GM19328 (cell line): ENCODE measurements around the gene SCN4B.

Experiments used
- ATAC-seq: cut with Tn5 transposase; IDR thresholded peaks from one replicate; pipeline ENCODE4 v1.9.1; 2021; ENCODE audit warnings: mild to moderate bottlenecking, moderate library complexity; ENCODE audit not compliant: unreplicated experiment

The SCN4B gene

DNA sequence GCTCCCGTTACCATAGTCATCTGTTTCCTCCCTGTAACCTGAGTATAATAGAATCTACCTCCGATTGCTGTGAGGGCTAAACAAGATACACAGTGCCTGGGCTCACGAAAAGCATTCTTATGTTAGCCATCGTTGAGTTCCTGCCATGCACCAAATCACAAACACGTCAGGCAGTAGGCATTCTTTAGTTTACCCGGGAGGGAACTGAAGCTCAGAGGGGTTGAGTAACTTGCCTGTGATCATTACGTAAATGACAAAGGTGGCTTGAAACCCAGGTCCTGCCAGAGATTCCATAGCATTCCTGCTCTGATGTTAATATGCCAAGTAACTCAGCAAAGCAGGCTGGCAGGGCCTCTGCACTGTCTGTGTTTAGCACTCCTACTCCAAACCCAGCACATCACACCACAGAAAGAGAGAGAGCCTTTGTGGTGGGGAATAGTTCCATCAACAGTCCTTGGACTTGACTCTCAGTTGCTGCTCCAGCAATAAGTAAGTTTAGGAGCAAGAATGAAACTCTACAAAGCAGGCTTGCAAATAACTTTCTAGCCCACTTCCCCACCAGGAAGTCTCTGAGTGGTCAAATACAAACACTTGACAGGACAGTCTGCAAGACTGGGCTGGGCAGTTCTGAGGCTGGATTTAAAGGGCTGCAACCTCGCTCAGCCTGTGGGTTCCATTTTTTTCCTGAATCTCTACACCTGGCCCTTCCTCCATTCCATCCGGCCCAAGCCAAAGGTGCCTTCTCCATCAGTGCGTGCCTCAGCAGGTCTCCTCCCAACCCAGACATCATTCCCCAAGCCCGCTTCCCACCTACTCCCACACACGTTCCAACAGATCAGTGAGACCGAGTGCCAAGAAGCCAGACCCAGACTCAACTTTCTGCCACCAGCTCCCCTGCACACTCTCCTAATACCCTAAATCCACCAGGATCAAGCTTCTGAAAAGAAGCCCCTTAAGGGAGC lies 22.7 kb upstream of the SCN4B start:
- ATAC-seq = no peak

DNA sequence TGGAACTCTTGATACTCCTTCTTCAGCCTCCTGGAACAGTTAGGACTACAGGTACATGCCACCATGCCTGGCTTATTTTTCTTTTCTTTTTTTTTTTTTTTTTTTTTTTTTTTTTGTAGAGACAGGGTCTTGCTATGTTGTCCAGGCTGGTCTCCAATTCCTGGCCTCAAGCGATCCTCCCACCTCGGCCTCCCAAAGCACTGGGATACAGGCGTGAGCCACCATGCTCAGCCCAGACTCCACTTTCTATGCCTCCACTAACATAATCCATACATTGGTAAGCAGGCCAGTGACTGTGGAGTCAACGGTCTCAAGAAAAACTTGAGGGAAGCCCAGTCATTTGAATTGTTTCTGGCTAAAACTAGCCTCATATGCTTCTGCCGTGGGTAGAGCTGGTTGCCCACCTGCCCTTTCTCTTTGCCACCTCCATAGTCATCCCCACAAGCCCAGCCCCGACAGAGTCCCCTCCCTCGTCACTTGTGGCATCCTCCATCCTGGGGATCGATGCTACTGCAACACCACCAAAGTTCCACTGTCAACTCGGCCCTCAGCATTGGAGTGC lies 21.5 kb upstream of the SCN4B start:
- ATAC-seq = no peak

DNA sequence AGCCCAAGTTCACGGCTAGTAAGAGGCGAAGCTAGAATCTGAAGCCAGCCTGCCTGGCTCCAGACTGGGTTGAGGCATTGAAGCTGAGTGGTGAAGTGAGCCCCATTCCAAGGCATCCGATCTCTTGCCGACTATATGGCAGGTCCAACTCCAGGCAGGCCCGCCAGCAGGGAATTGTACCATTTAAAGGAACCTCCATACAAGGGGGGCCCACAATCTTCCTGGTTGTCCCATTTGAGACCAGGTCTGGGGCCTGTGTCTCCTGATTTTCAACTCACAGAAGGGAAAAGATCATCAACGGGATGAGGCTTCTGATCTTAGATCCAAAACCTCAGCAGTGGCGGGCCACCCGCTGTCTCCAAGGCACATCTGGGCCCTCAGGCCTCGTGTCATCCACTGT lies 19.7 kb upstream of the SCN4B start:
- ATAC-seq = no peak

DNA sequence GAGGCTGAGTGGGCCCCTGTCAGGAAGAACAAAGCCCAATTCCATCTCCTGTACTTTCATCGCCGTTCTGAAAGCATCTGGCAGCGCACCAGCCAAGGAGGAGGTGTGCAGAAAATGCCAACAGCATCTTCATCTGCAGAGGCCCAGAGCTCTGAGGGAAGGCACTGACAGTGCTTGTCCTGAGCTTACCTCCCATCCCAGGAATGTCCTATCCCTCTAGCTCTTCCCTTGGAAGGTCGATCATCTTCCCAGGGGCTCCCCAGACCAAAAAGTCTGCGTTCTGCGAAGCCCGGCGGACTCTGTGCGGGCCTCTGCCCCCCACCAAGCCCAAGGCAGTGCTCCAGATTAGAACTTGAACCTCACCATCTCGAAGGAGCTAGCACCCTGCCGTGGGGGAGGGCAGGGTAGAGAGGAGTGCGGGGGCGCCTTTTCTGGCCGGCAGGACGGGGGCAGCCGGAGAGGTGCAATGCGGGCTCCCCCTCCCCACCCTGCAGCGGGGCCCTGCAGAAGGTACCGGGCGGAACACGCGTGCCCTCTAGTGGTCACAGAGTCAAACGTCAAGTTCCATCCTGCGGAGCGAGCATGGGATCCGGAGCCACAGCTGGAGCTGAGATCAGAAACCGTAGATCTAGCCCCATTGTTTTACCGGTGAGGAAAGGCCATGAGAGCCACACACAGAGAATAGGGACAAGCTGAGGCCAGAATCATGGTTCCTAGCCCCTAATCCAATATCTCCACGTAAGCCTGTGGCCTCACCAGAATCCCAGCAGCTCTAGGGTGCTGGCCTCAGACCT lies 18.8 kb upstream of the SCN4B start:
- ATAC-seq = no peak

GRCh38 chr11:118170882-118171268 lies 18.3 kb upstream of the SCN4B start:
- ATAC-seq = no peak

- ATAC-seq = no peak
Observed at GRCh38 chr11:118170231-118170630, 17.6 kb upstream of the SCN4B start.

- ATAC-seq = no peak
Observed at GRCh38 chr11:118169300-118170140, 16.9 kb upstream of the SCN4B start.

DNA sequence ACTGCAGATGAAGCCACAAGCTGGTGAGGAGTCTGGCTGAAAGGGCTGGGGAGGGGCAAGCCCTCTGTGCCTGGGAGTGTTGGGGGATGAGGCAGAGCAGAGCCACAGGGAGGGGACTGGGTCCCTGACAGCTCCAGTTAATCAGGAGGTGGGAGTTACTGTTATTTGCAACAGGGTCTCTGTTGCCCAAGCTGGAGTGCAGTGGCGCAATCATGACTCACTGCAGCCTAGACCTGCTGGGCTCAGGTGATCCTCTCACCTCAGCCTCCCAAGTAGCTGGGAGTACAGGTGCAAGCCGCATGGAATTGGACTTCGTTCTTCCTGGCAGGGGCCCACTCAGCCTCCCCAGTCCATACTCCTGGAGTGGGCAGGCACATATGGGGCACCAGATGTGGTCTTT lies 16.1 kb upstream of the SCN4B start:
- no peak for ATAC-seq

GRCh38 chr11:118168316-118168715 lies 15.7 kb upstream of the SCN4B start:
- ATAC-seq = no peak

DNA sequence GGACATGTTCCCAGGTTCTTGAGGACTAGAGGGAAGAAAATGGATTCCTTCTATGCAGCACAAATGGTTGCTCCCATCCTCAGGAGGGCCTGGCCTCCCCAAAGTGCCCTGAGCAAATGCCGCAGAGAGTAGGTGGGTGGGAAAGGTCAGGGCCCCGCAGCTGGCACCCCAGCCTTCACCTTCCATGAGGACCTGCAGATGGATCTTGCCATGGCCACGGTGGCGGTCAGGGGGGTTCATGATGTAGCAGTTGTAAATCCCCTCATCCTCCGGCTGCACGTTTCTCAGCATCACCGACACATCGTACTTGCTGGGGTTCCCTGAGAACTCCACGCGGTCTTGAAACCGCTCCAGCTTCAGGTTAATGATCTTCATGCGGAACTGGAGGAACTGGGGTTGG lies 15.3 kb upstream of the SCN4B start:
- no peak for ATAC-seq

- ATAC-seq = no peak
Observed at GRCh38 chr11:118167253-118167652, 14.6 kb upstream of the SCN4B start.

GRCh38 chr11:118166641-118167040 lies 14.0 kb upstream of the SCN4B start:
- no peak for ATAC-seq

DNA sequence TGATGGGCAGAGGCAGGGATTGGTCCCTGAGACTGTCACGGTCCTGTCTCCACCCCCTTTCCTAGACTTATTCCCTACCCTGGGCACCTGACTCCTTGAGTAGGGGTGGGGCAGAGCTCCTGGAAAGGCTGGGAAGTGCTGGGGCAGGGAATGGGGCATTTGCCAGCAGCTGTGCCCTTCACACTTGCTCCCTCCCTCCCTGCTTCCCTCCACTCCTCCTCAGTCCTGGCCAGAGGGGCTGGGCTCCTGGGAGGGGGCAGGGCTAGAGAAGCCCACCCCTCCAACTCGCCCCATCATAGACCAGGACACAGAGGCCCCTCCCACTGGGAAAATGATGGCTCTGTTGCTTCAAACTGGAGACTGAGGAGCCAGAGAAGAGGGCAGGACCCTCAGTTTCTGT lies 12.3 kb upstream of the SCN4B start:
- ATAC-seq = no peak

- ATAC-seq = no peak
Observed at GRCh38 chr11:118163494-118163893, 10.9 kb upstream of the SCN4B start.

DNA sequence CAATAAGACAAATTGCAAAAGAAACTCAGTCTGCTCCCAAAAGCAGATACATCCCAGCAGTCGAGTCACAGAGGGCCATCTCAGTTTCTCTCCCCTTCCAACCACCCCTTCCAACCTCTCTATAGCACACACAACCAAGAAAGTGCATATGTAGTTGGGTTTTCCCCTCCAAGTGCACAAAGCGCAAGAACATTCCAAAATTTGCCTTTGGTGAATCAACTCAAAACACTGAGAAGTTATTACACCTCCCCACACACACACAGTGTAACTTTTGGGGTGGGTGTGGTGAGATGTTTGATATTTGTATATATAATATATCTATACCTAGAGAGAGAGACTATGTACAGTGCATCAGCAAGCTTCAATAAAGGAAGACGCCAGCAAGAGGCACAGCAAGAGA lies 10.2 kb upstream of the SCN4B start:
- no peak for ATAC-seq

DNA sequence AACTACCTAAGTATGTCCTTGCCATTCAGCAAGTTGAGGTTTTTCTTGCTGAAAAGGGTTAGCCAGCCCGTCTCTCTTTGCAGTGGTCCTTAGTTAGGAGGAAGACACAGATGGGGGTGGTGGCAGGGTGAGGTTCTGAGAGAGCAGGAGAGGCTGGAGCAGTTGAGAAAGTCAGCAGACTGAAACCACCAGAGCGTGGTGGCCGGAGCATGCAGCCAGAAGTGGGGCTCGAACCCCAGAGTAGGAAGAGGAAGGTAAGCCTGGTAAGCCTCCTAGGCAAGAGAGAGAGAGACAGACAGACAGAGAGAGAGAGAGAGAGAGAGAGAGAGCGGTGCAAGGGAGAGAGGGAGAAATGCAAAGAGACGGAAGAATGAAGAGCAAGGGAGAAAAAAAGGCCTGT lies 9.2 kb upstream of the SCN4B start:
- no peak for ATAC-seq

- ATAC-seq = no peak
Observed at GRCh38 chr11:118157186-118157895, 4.7 kb upstream of the SCN4B start.

GRCh38 chr11:118156531-118157185 lies 4.0 kb upstream of the SCN4B start:
- no peak for ATAC-seq

DNA sequence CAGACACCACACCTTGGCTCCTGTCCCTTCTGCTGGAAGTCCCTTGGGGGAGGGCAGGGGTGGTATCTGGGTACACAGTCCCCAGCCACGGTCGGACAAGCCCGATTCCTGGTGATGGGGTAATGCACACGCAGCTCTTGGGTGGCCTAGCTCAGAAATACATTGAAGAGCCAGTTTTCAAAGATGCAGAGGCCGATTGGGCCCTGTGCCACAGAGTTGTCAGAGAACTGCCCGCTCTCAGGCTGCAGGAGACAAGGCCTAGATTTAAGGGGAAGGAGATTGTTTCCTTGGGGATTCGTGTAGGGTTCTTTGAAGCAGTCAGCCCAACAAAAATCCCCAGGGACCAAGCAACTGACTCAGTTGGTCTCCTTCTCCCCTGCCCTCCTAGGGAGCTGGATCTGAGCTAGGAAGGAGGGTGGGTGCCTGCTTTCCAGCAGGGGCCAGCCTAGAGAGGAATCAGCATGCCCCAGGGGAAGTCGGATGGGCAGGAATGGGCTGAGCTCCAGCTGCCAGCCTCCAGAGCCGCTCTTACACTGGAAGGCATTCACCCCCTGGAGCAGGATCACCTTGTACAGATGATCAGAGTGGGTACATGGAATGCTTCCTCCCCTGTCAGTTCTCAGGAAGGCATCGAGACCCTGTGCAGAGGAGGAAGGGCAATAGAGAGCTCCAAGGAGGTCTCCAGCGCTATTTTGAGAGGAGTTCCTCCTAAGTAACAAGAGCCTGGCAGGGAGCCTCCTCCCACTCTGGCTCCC lies 3.3 kb upstream of the SCN4B start:
- no peak for ATAC-seq
